Hepatocyte (in vitro differentiated cells): ENCODE results near the gene NOS1.

Experiments used
- CTCF ChIP-seq: fragments of 200-600 bp; sonication (generic); IDR thresholded peaks from 2 replicates; pipeline ENCODE4 v1.5.1; 2016; ENCODE audit warnings: antibody characterized with exemption, mild to moderate bottlenecking; ENCODE audit not compliant: poor library complexity
- EZH2 ChIP-seq: fragments of 200-600 bp; sonication (generic); IDR thresholded peaks from 2 replicates; pipeline ENCODE4 v1.6.1; 2016; ENCODE audit warnings: antibody characterized with exemption, mild to moderate bottlenecking, borderline replicate concordance
- EZH2phosphoT487 ChIP-seq: fragments of 200-600 bp; sonication (generic); IDR thresholded peaks from one replicate; pipeline ENCODE4 v1.6.1; 2018; ENCODE audit warnings: antibody characterized with exemption, mild to moderate bottlenecking, low read depth, moderate library complexity; ENCODE audit not compliant: unreplicated experiment, severe bottlenecking

GRCh38 chr12:117298648-117299225 lies 62.7 kb downstream of the NOS1 start:
- no peak for TF ChIP-seq CTCF
- no peak for TF ChIP-seq EZH2
- no peak for TF ChIP-seq EZH2phosphoT487
